Left lung (tissue), 10 donors: ENCODE data around the gene MOB2. TPM values are rescaled to one million over a fixed set of nuclear protein-coding genes. Genes with fewer than 3 reads are reported as not detected.

Source experiments
- ATAC-seq: fragments of 200-7000 bp; cut with Tn5 transposase; one replicate; pipeline ENCODE4 v1.9.1; 2020; ENCODE audit warnings: moderate library complexity
- DNase-seq, 4 donors: peaks; one replicate each; pipeline ENCODE4 v3.0.0-alpha.2; 2013 to 2020
- H3K27ac ChIP-seq, 2 donors: fragments of 200-600 bp; sonication (generic) in 1 of 2; one replicate each; pipeline versions ENCODE4 v1.5.0 to v1.8.0; 2020 to 2021
- H3K27me3 ChIP-seq, 2 donors: fragments of 200-600 bp; sonication (generic) in 1 of 2; one replicate each; pipeline versions ENCODE4 v1.5.0 to v1.8.0; 2020 to 2021
- H3K36me3 ChIP-seq, 2 donors: fragments of 200-600 bp; sonication (generic) in 1 of 2; one replicate each; pipeline versions ENCODE4 v1.5.0 to v1.8.0; 2020 to 2021
- H3K4me1 ChIP-seq, 2 donors: fragments of 200-600 bp; one replicate each; pipeline ENCODE4 v1.8.0; 2021
- H3K4me3 ChIP-seq, 2 donors: fragments of 200-600 bp; sonication (generic) in 1 of 2; one replicate each; pipeline versions ENCODE4 v1.5.0 to v1.8.0; 2020 to 2021; ENCODE audit warnings: mild to moderate bottlenecking in 1 of 2
- H3K9me3 ChIP-seq, 2 donors: fragments of 200-600 bp; sonication (generic) in 1 of 2; one replicate each; pipeline versions ENCODE4 v1.5.0 to v1.8.0; 2020 to 2021
- intact Hi-C, 2 donors: fragments of 100-400 bp; cut with DNase I; formaldehyde crosslinking; loops; one replicate each; pipeline versions ENCODE4 v1.11.2 to v1.14.2; 2022
- polyA plus RNA-seq, 6 donors: library from polyadenylated mRNA; unstranded; fragments of 120-200 nt; gene quantifications; one replicate each; pipeline ENCODE4 v1.2.1, GENCODE V29; 2013; ENCODE audit not compliant: insufficient read length in 6 of 6
- total RNA-seq, 2 donors: library from RNA; stranded (reverse); fragmentation: NEBNext Ultra II Directional; extraction: Animal tissue kit (Norgen Biotek cat#: 25700); gene quantifications; one replicate each; pipeline ENCODE4 v1.2.1, GENCODE V29; 2021
- TF ChIP-seq, protein P1 (sequence below), 2 donors: fragments of 200-600 bp; sonication (generic) in 1 of 2; IDR thresholded peaks; one replicate each; pipeline versions ENCODE4 v1.5.0 to v1.8.0; 2021; ENCODE audit warnings: antibody characterized with exemption in 2 of 2
- donor health status: DM: no; HTN: yes; CAD: no.
- donor health status: DM: no; HTN: no; CAD: no.

MOB2 gene
- total and polyA plus RNA-seq, 8 donors, result 36.1 to 41.3 (median 37.3) TPM

DNA sequence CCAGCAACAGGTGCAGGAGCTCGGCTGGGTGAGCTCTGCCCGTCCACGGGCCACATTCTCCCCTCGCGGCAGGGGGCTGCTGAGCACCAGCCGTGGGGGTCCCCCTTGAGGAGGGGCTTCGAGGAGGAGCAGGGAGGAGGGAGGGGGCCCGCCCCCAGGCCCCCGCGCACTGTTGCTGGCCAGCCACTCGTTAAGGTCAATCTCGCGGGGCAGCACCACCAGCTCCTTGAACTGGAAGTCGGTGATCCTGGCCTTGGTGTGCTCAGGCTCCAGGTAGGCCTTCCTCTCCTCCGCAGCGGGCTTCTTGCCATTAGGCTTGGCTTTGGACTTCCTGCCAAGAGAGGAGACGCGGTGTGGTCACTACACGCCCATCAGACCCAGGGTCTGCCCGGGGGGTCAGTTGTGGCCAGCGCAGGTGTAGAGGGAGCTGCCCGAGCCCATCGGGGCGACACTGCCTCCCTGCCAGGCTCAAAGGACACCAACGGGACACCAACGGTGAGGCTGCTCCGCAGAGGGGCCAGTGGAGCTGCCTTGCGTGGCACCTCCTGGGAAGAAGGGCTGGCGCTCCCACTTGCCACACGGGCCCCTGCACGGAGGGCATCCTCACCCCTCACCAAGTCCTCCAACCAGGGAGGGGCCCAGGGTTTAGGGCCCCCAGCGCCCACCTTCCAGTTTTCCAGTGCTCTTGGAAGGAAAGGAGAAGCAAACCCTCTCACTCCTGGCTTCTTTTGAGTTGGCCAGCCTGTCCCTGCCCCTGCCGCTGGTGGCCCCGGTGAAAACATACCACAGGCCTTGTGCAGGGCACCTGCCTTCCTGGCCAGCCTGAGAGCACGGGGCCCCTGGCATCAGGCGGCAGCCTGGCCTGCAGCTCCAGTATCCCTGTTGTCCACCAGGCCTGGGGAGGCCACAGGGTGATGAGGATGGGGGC lies 5.8 kb downstream of the MOB2 start:
- Histone ChIP-seq H3K4me3 (no peak overlapping the region), H3K27ac (no peak overlapping the region), H3K4me1 (peaks cover 1 to 45% of the 10 kb centered on the region in 2 donors), H3K27me3 (no peaks in the 10 kb centered on the region), H3K36me3 (peaks cover 0 to 61% of the 10 kb centered on the region in 2 donors), H3K9me3 (no peaks in the 10 kb centered on the region)
- intact Hi-C loops, result no loop called here
- TF ChIP-seq, protein P1, sequence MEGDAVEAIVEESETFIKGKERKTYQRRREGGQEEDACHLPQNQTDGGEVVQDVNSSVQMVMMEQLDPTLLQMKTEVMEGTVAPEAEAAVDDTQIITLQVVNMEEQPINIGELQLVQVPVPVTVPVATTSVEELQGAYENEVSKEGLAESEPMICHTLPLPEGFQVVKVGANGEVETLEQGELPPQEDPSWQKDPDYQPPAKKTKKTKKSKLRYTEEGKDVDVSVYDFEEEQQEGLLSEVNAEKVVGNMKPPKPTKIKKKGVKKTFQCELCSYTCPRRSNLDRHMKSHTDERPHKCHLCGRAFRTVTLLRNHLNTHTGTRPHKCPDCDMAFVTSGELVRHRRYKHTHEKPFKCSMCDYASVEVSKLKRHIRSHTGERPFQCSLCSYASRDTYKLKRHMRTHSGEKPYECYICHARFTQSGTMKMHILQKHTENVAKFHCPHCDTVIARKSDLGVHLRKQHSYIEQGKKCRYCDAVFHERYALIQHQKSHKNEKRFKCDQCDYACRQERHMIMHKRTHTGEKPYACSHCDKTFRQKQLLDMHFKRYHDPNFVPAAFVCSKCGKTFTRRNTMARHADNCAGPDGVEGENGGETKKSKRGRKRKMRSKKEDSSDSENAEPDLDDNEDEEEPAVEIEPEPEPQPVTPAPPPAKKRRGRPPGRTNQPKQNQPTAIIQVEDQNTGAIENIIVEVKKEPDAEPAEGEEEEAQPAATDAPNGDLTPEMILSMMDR (IDR thresholded peaks at IDR 0.05), result no peak
- ATAC-seq (no peak), DNase-seq (peak in 1 of 4 donors; percentile 77)

DNA sequence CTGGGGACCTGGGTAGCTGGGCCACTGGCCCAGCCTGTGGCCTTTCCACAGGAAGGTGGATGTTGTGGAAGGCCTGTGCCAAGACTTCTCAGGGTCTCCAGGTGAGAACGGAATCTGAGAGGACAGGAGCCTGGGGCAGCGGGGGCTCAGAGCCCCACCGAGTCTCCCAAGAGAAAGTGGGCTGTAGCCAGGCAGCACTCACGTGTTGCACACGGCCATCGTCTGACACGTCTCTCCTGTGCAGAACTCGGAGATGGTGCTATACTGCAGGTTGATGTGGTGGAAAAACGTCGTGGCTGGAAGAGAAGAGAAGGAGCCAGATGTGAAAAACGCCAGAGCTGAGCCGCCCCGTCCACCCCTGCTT lies 6.4 kb downstream of the MOB2 start:
- peaks cover 0 to 39% of the 10 kb centered on the region in 2 donors for H3K4me1 ChIP-seq
- H3K27ac ChIP-seq, result no peak overlapping the region
- TF ChIP-seq, protein P1 (IDR thresholded peaks at IDR 0.05), result no peak
- DNase-seq (peak in 1 of 4 donors; percentile 46), ATAC-seq (no peak)
- no peaks in the 10 kb centered on the region for H3K27me3 ChIP-seq
- peaks cover 0 to 67% of the 10 kb centered on the region in 2 donors for H3K36me3 ChIP-seq
- H3K4me3 ChIP-seq, result no peak overlapping the region
- H3K9me3 ChIP-seq, result no peaks in the 10 kb centered on the region
- intact Hi-C loops, result no loop called here

DNA sequence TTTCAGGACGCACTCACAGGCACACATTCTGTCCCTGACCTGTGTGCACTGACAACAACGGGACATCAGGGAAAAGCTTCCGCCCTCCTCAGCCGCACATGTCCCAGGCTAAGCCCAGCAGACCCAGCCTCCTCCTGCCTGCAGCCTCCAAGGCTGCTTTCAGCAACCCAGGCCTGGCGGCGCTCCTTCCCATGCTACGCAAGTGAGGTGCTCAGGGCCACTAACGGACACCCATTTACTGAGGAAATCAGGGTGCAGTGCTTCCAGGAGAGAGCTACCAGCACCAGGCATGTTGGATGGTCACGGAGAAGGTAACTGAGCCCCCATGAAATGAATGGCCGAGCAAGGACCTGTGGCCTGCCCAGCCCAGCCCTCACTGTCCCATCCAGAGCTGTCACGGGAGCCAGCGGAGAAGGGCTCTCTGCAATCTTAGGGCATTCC lies 6.9 kb downstream of the MOB2 start:
- ATAC-seq (no peak), DNase-seq (peak in 1 of 4 donors; percentile 53)
- peaks cover 0 to 72% of the 10 kb centered on the region in 2 donors for H3K36me3 ChIP-seq
- no peak overlapping the region for H3K4me3 ChIP-seq
- peaks cover 0 to 34% of the 10 kb centered on the region in 2 donors for H3K4me1 ChIP-seq
- no peaks in the 10 kb centered on the region for H3K9me3 ChIP-seq
- no peak overlapping the region for H3K27ac ChIP-seq
- H3K27me3 ChIP-seq, result no peaks in the 10 kb centered on the region
- intact Hi-C loops, result no loop called here
- TF ChIP-seq, protein P1 (IDR thresholded peaks at IDR 0.05), result no peak

DNA sequence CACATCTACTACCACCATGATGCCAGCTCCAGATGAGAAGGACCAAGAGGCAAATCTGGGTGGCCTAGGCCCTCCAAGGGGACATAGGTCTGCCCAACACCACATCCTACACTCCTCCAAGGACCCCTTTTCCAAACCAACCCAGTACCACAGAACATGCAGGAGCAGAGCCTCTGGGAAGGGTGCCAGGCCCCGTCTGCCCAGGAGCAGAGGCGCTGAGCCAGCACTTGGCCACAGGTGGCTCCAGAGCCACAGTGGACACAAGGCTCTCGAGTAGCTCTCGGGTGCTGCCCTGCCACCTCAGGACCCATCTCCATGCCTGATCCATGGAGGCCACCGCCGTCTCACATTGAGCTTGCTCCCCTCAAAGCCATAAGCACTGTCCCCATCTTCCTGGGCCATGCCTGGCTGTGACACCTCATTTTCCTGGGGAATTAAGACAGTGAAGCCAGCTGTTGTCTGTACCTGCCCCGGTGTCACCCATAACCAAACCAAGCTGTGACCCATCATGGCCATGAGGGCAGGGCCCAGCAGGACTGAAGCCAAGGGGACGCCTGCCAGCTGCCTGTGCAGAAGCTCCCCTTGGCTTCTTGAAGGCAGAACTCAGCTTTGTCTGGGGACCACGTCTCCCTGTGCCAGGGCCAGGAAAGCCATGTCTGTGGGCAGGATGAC lies 7.4 kb downstream of the MOB2 start:
- H3K4me1 ChIP-seq, result peaks cover 0 to 31% of the 10 kb centered on the region in 2 donors
- no peak overlapping the region for H3K27ac ChIP-seq
- peak in 1 of 4 donors; percentile 60 for DNase-seq
- no peaks in the 10 kb centered on the region for H3K27me3 ChIP-seq
- no peaks in the 10 kb centered on the region for H3K9me3 ChIP-seq
- intact Hi-C loops, result no loop called here
- peaks cover 0 to 76% of the 10 kb centered on the region in 2 donors for H3K36me3 ChIP-seq
- ATAC-seq, result no peak
- TF ChIP-seq, protein P1 (IDR thresholded peaks at IDR 0.05), result no peak
- H3K4me3 ChIP-seq, result no peak overlapping the region

DNA sequence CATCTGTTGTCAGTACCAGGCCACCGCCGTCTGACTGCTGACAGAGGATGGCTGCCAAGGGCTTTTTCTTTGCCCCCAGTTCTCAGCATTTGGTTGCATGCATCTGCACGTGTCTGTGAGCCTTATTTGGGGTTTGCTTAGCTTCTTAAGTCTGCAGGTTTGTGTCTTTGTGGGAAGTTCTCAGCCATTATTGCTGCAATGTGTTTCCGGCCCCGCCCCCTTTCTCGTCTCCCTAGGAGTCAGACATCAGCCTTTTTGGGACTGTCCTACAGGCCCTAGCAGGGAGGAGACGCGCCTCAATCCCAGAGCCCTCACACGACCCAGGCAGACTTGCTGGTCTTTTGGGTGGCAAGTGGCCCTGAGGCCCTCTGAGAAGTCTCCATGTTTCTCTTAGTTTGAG lies 8.0 kb downstream of the MOB2 start:
- H3K36me3 ChIP-seq, result peaks cover 0 to 82% of the 10 kb centered on the region in 2 donors
- TF ChIP-seq, protein P1 (IDR thresholded peaks at IDR 0.05), result no peak
- intact Hi-C loops, result no loop called here
- no peaks in the 10 kb centered on the region for H3K27me3 ChIP-seq
- ATAC-seq (no peak), DNase-seq (peak in 1 of 4 donors; percentile 60)
- no peak overlapping the region for H3K27ac ChIP-seq
- H3K4me1 ChIP-seq, result peaks cover 0 to 25% of the 10 kb centered on the region in 2 donors
- no peaks in the 10 kb centered on the region for H3K9me3 ChIP-seq
- no peak overlapping the region for H3K4me3 ChIP-seq
